SK-N-SH (cell line): ENCODE data around the gene CDC42EP3.

Experiments used
- CTCF ChIP-seq: fragments of 200-600 bp; sonication (generic); IDR thresholded peaks from 2 replicates; pipeline ENCODE4 v1.6.1; 2017; ENCODE audit warnings: antibody characterized with exemption, mild to moderate bottlenecking, moderate library complexity
- MEF2A ChIP-seq: IDR thresholded peaks from 2 replicates; pipeline ENCODE4 v1.4.0; 2012; ENCODE audit warnings: low read depth, borderline replicate concordance
- NRF1 ChIP-seq: IDR thresholded peaks from 2 replicates; pipeline ENCODE4 v1.6.1; 2012; ENCODE audit warnings: low read depth, mild to moderate bottlenecking, low read length
- POLR2AphosphoS5 ChIP-seq: IDR thresholded peaks from 2 replicates; pipeline ENCODE4 v1.6.1; 2012; ENCODE audit warnings: low read depth, low read length
- REST ChIP-seq: IDR thresholded peaks from 2 replicates; pipeline ENCODE4 v1.6.1; 2012; ENCODE audit warnings: mild to moderate bottlenecking, low read depth, low read length, moderate library complexity
- RXRA ChIP-seq: IDR thresholded peaks from 2 replicates; pipeline ENCODE4 v1.4.0; 2012; ENCODE audit warnings: low read depth, mild to moderate bottlenecking, borderline replicate concordance
- YY1 ChIP-seq: IDR thresholded peaks from 2 replicates; pipeline ENCODE4 v1.4.0; 2012; ENCODE audit warnings: low read depth, mild to moderate bottlenecking
- TF ChIP-seq, protein P1 (sequence below): IDR thresholded peaks from 2 replicates; pipeline ENCODE4 v1.4.0; 2012; ENCODE audit warnings: low read depth
- TF ChIP-seq, protein P2 (sequence below): fragments of 150-350 bp; IDR thresholded peaks from 2 replicates; pipeline ENCODE4 v1.6.1; 2016; ENCODE audit warnings: mild to moderate bottlenecking, low read depth, low read length

DNA sequence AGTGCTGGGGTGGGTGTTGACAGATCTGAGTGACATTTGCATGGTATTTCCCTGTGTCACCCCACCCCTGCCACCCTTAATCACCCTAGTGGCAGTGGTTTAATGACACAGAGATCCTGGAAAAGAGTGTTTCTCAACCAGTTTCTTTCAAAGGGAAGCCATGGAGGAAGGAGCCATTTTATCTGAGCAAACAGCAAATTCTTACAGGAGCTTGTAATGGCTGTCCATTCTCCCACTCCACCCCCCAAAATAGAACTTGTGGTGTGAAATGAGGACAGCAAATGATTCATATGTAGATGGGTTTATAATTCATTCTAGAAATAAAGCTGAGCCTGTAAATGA lies 51.5 kb downstream of the CDC42EP3 start:
- TF ChIP-seq CTCF (no peak), REST (no peak), NRF1 (no peak), MEF2A (no peak), RXRA (no peak), YY1 (no peak; the same call in 1 of the 2 replicates), POLR2AphosphoS5 (no peak)
- TF ChIP-seq, protein P1, sequence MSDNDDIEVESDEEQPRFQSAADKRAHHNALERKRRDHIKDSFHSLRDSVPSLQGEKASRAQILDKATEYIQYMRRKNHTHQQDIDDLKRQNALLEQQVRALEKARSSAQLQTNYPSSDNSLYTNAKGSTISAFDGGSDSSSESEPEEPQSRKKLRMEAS, result no peak
- TF ChIP-seq, protein P2, sequence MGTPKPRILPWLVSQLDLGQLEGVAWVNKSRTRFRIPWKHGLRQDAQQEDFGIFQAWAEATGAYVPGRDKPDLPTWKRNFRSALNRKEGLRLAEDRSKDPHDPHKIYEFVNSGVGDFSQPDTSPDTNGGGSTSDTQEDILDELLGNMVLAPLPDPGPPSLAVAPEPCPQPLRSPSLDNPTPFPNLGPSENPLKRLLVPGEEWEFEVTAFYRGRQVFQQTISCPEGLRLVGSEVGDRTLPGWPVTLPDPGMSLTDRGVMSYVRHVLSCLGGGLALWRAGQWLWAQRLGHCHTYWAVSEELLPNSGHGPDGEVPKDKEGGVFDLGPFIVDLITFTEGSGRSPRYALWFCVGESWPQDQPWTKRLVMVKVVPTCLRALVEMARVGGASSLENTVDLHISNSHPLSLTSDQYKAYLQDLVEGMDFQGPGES, result no peak
